ENCODE measurements around the gene FAM25G. TPM values are rescaled to one million over a fixed set of nuclear protein-coding genes. Genes with fewer than 3 reads are reported as not detected.

The FAM25G gene
- total and polyA plus RNA-seq, 2 donors (not counting 3 experiments of a cell fraction or from before 2014, with no cell fraction given): not detected

DNA sequence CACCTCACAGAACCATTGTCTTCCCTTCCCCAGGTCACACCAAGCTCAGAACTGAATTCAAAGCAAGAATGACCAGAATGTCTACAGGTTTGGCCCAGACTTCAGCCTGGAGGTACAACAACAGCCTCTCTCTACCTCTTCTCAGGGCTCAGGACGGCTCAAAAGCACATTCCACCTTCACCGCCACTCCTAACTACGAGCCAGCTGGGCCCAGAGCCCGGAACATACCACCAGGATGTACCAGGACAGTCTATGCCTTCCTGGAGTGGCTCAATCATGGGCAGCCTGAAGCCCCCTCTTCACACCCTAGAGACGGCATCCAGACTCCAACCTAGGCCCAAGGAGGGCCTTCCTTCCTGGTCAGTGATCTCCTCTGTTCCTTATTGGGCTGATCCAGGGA, 49.1 kb downstream of the FAM25G start:
- Histone ChIP-seq H3K4me3 (replicated peaks in 1 of 3; ENCODE audit: insufficient read depth in 1 of 3, low read depth in 1 of 3, low read length in 3 of 3) (no peak overlapping the region), H3K9me3 (replicated peaks; ENCODE audit: control insufficient read depth, insufficient read depth, low read length) (no peaks in the 10 kb centered on the region), H3K36me3 (ENCODE audit: control insufficient read depth in 2 of 2, extremely low read depth in 1 of 2, insufficient read depth in 2 of 2, low read length in 2 of 2) (no peaks in the 10 kb centered on the region), H4K20me1 (replicated peaks; ENCODE audit: control insufficient read depth, extremely low read depth, insufficient read depth, low read length) (no peaks in the 10 kb centered on the region), H3K9me1 (replicated peaks; ENCODE audit: control insufficient read depth, extremely low read depth, insufficient read depth, low read length) (no peaks in the 10 kb centered on the region), H3K9ac (replicated peaks; ENCODE audit: extremely low read depth, insufficient read depth, low read length) (no peak overlapping the region), H3K27me3 (ENCODE audit: control insufficient read depth in 2 of 2, insufficient read depth in 2 of 2, low read length in 2 of 2) (peaks cover 0 to 5% of the 10 kb centered on the region in 2 experiments), H3K79me2 (ENCODE audit: control insufficient read depth, insufficient read depth, low read length) (no peaks in the 10 kb centered on the region), H2AFZ (ENCODE audit: low read depth, low read length) (no peak overlapping the region), H3K27ac (ENCODE audit: insufficient read depth, low read depth, low read length) (no peak overlapping the region), H3K4me1 (ENCODE audit: control insufficient read depth, extremely low read depth, insufficient read depth, low read length) (no peaks in the 10 kb centered on the region), H3K4me2 (ENCODE audit: insufficient read depth, low read length) (no peak overlapping the region)
- BruUV-seq (replicated peaks): no TSS peak
- POLR2A ChIA-PET: no interaction called here
- FAIRE-seq (no peak), DNase-seq (ENCODE audit: low read depth, low spot score) (no peak)
- dilution Hi-C loops (cut with MboI; ENCODE audit: extremely low pct_ligation_motif_present, low sequenced_read_pairs): no loop called here
- TF ChIP-seq FOS (IDR thresholded peaks at IDR 0.05; ENCODE audit: borderline replicate concordance, insufficient read depth, low read length) (no peak), GATA2 (IDR thresholded peaks at IDR 0.05; ENCODE audit: insufficient read depth, insufficient read length, low read depth, low read length) (no peak), POLR2A (IDR thresholded peaks at IDR 0.05; ENCODE audit: low read depth, low read length) (no peak), JUN (IDR thresholded peaks at IDR 0.05; ENCODE audit: borderline replicate concordance, insufficient read depth, insufficient read length, low read depth) (no peak), EZH2 (IDR thresholded peaks at IDR 0.05; ENCODE audit: borderline replicate concordance, low read depth, low read length, severe bottlenecking) (no peak), MYC (IDR thresholded peaks at IDR 0.05; ENCODE audit: low read depth, low read length) (no peak), POLR2AphosphoS5 (IDR thresholded peaks at IDR 0.05; ENCODE audit: insufficient read depth, low read depth, low read length) (no peak)
- TF ChIP-seq, protein P1, sequence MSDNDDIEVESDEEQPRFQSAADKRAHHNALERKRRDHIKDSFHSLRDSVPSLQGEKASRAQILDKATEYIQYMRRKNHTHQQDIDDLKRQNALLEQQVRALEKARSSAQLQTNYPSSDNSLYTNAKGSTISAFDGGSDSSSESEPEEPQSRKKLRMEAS (IDR thresholded peaks at IDR 0.05; ENCODE audit: insufficient read depth, insufficient read length): no peak
- TF ChIP-seq, protein P2, sequence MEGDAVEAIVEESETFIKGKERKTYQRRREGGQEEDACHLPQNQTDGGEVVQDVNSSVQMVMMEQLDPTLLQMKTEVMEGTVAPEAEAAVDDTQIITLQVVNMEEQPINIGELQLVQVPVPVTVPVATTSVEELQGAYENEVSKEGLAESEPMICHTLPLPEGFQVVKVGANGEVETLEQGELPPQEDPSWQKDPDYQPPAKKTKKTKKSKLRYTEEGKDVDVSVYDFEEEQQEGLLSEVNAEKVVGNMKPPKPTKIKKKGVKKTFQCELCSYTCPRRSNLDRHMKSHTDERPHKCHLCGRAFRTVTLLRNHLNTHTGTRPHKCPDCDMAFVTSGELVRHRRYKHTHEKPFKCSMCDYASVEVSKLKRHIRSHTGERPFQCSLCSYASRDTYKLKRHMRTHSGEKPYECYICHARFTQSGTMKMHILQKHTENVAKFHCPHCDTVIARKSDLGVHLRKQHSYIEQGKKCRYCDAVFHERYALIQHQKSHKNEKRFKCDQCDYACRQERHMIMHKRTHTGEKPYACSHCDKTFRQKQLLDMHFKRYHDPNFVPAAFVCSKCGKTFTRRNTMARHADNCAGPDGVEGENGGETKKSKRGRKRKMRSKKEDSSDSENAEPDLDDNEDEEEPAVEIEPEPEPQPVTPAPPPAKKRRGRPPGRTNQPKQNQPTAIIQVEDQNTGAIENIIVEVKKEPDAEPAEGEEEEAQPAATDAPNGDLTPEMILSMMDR (IDR thresholded peaks at IDR 0.05; ENCODE audit: extremely low read depth in 1 of 2, insufficient read depth in 1 of 2, low read depth in 1 of 2, low read length in 2 of 2): no peak
- CTCF ChIA-PET: interaction anchor here (0.8 to 1.3 kb wide), 2 partner anchors 80 to 102 kb away, joined by 3 to 4 read pairs; no protein-coding TSS in a partner anchor
- intact Hi-C loops (cut with micrococcal nuclease): no loop called here
